NCI-H1436 treated with DMSO at 0.1 percent for 48 hours (cell line): Measurements from ENCODE around the gene IQCE.
"Not testable (repeated sequence)": the region's sequence is repeated elsewhere in the genome, so short reads cannot be mapped to it uniquely, and the experiment has no call there.

ENCODE experiments used
- DNase-seq: peaks from one replicate; lab custom pipeline; 2025; lab: John Stamatoyannopoulos, UW

The IQCE gene

GRCh38 chr7:2582006-2582735 is 23.4 kb downstream of the IQCE start:
- DNase-seq, result no peak

GRCh38 chr7:2583798-2584580 is 25.2 kb downstream of the IQCE start:
- no peak for DNase-seq

GRCh38 chr7:2585446-2585845 is 26.7 kb downstream of the IQCE start:
- DNase-seq, result no peak

GRCh38 chr7:2586326-2587020 is 27.7 kb downstream of the IQCE start:
- DNase-seq, result no peak

- DNase-seq, result no peak
Measured at GRCh38 chr7:2587134-2587533, 28.4 kb downstream of the IQCE start.

- DNase-seq, result no peak
Measured at GRCh38 chr7:2587778-2588177, 29.0 kb downstream of the IQCE start.

- DNase-seq, result no peak
Measured at GRCh38 chr7:2589341-2589740, 30.6 kb downstream of the IQCE start.

- not testable (repeated sequence) for DNase-seq
Measured at GRCh38 chr7:2589941-2590340, 31.2 kb downstream of the IQCE start.

- DNase-seq, result no peak
Measured at GRCh38 chr7:2592375-2592865, 33.6 kb downstream of the IQCE start.

- DNase-seq, result no peak
Measured at GRCh38 chr7:2593036-2593727, 34.4 kb downstream of the IQCE start.

GRCh38 chr7:2594599-2594998 is 35.8 kb downstream of the IQCE start:
- DNase-seq, result no peak

GRCh38 chr7:2595258-2595860 is 36.6 kb downstream of the IQCE start:
- DNase-seq, result no peak

GRCh38 chr7:2596464-2597272 is 37.9 kb downstream of the IQCE start:
- DNase-seq, result no peak

- no peak for DNase-seq
Measured at GRCh38 chr7:2597273-2597640, 38.5 kb downstream of the IQCE start.

GRCh38 chr7:2598154-2598823 is 39.5 kb downstream of the IQCE start:
- DNase-seq, result no peak

GRCh38 chr7:2601065-2601464 is 42.3 kb downstream of the IQCE start:
- no peak for DNase-seq

GRCh38 chr7:2601907-2602306 is 43.1 kb downstream of the IQCE start:
- no peak for DNase-seq

GRCh38 chr7:2602406-2603043 is 43.7 kb downstream of the IQCE start:
- DNase-seq, result no peak

GRCh38 chr7:2603044-2603965 is 44.5 kb downstream of the IQCE start:
- no peak for DNase-seq
